ENCODE measurements around the gene ANKMY2.

Gene ANKMY2

GRCh38 chr7:16586081-16586874, 59.3 kb downstream of the ANKMY2 start:
- Histone ChIP-seq H3F3A (ENCODE audit: control insufficient read depth, insufficient read depth) (no peaks in the 10 kb centered on the region), H3K4me1 (ENCODE audit: control insufficient read depth, low read length) (no peaks in the 10 kb centered on the region), H4K20me1 (ENCODE audit: control insufficient read depth, insufficient read depth, low read depth, low read length) (no peaks in the 10 kb centered on the region), H3K4me2 (ENCODE audit: low read length) (no peak overlapping the region), H3K9me2 (replicated peaks; ENCODE audit: control insufficient read depth, low read length) (no peaks in the 10 kb centered on the region), H3K4me3 (ENCODE audit: low read length) (no peak overlapping the region), H3K9me3 (ENCODE audit: control insufficient read depth, insufficient read depth, low read length) (no peaks in the 10 kb centered on the region), H3K79me2 (ENCODE audit: control insufficient read depth, low read length) (no peaks in the 10 kb centered on the region), H3K27ac (ENCODE audit: low read depth, low read length) (no peak overlapping the region), H3K36me3 (ENCODE audit: control insufficient read depth, low read length) (no peaks in the 10 kb centered on the region), H3K27me3 (ENCODE audit: control insufficient read depth, low read length) (peaks cover 3% of the 10 kb centered on the region; the same call in 1 of the 2 replicates)
- TF ChIP-seq EZH2phosphoT487 (IDR thresholded peaks at IDR 0.05; ENCODE audit: borderline replicate concordance, low read length): no peak
- TF ChIP-seq CTCF (IDR thresholded peaks at IDR 0.05; ENCODE audit: low read depth, low read length, poor library complexity, severe bottlenecking): no peak

GRCh38 chr7:16585540-16585939, 60.0 kb downstream of the ANKMY2 start:
- no peak overlapping the region for H3K4me2 ChIP-seq (ENCODE audit: low read length)
- H4K20me1 ChIP-seq (ENCODE audit: control insufficient read depth, insufficient read depth, low read depth, low read length): no peaks in the 10 kb centered on the region
- H3K79me2 ChIP-seq (ENCODE audit: control insufficient read depth, low read length): no peaks in the 10 kb centered on the region
- TF ChIP-seq CTCF (IDR thresholded peaks at IDR 0.05; ENCODE audit: low read depth, low read length, poor library complexity, severe bottlenecking): no peak
- no peak for TF ChIP-seq EZH2phosphoT487 (IDR thresholded peaks at IDR 0.05; ENCODE audit: borderline replicate concordance, low read length)
- no peaks in the 10 kb centered on the region for H3K4me1 ChIP-seq (ENCODE audit: control insufficient read depth, low read length)
- H3K36me3 ChIP-seq (ENCODE audit: control insufficient read depth, low read length): no peaks in the 10 kb centered on the region
- no peaks in the 10 kb centered on the region for H3F3A ChIP-seq (ENCODE audit: control insufficient read depth, insufficient read depth)
- no peak overlapping the region for H3K4me3 ChIP-seq (ENCODE audit: low read length)
- H3K9me2 ChIP-seq (replicated peaks; ENCODE audit: control insufficient read depth, low read length): no peaks in the 10 kb centered on the region
- no peaks in the 10 kb centered on the region for H3K9me3 ChIP-seq (ENCODE audit: control insufficient read depth, insufficient read depth, low read length)
- no peak overlapping the region for H3K27ac ChIP-seq (ENCODE audit: low read depth, low read length)
- H3K27me3 ChIP-seq (ENCODE audit: control insufficient read depth, low read length): peaks cover 3% of the 10 kb centered on the region; the same call in 1 of the 2 replicates

GRCh38 chr7:16583834-16584233, 61.7 kb downstream of the ANKMY2 start:
- H3K4me2 ChIP-seq (ENCODE audit: low read length): no peak overlapping the region
- H3K27ac ChIP-seq (ENCODE audit: low read depth, low read length): no peak overlapping the region
- no peaks in the 10 kb centered on the region for H4K20me1 ChIP-seq (ENCODE audit: control insufficient read depth, insufficient read depth, low read depth, low read length)
- no peaks in the 10 kb centered on the region; the same call in 1 of the 2 replicates for H3F3A ChIP-seq (ENCODE audit: control insufficient read depth, insufficient read depth)
- no peaks in the 10 kb centered on the region for H3K4me1 ChIP-seq (ENCODE audit: control insufficient read depth, low read length)
- H3K36me3 ChIP-seq (ENCODE audit: control insufficient read depth, low read length): no peaks in the 10 kb centered on the region
- no peaks in the 10 kb centered on the region for H3K9me3 ChIP-seq (ENCODE audit: control insufficient read depth, insufficient read depth, low read length)
- H3K79me2 ChIP-seq (ENCODE audit: control insufficient read depth, low read length): no peaks in the 10 kb centered on the region
- peaks cover 3% of the 10 kb centered on the region for H3K27me3 ChIP-seq (ENCODE audit: control insufficient read depth, low read length)
- no peaks in the 10 kb centered on the region for H3K9me2 ChIP-seq (replicated peaks; ENCODE audit: control insufficient read depth, low read length)
- TF ChIP-seq CTCF (IDR thresholded peaks at IDR 0.05; ENCODE audit: low read depth, low read length, poor library complexity, severe bottlenecking) (no peak), EZH2phosphoT487 (IDR thresholded peaks at IDR 0.05; ENCODE audit: borderline replicate concordance, low read length) (no peak)
- no peak overlapping the region for H3K4me3 ChIP-seq (ENCODE audit: low read length)

Data from DOHH2 (cell line).